ENCODE results near the gene CHAF1B. TPM values are rescaled to one million over a fixed set of nuclear protein-coding genes. Genes with fewer than 3 reads are reported as not detected.

CHAF1B gene
- total RNA-seq, 2 experiments from 2014 or later: 9.9 to 24.0 TPM

GRCh38 chr21:36428761-36429432, 43.7 kb downstream of the CHAF1B start:
- Histone ChIP-seq H3K4me2 (ENCODE audit: low read length) (no peak overlapping the region), H3K9me3 (ENCODE audit: low read length) (no peaks in the 10 kb centered on the region), H4K20me1 (ENCODE audit: insufficient read depth, low read length) (no peaks in the 10 kb centered on the region), H3K36me3 (ENCODE audit: insufficient read depth, low read length) (no peaks in the 10 kb centered on the region), H3K4me3 (ENCODE audit: low read depth, low read length, poor library complexity, severe bottlenecking) (no peak overlapping the region), H3K27ac (ENCODE audit: low read depth, low read length, poor library complexity, severe bottlenecking) (no peak overlapping the region), H3K9me2 (ENCODE audit: insufficient read depth, low read length) (no peaks in the 10 kb centered on the region), H3K79me2 (ENCODE audit: insufficient read depth, low read depth, low read length) (no peaks in the 10 kb centered on the region), H3K4me1 (ENCODE audit: insufficient read depth, low read length, poor library complexity, severe bottlenecking) (no peaks in the 10 kb centered on the region), H2AFZ (ENCODE audit: low read length) (no peak overlapping the region)
- ChIA-PET POLR2A (interaction anchor here (1.0 kb wide), 1 partner anchor 47 kb away, joined by 3 read pairs; no protein-coding TSS in a partner anchor), CTCF (ENCODE audit: unreplicated experiment) (interaction anchor here (0.5 to 0.6 kb wide), 2 partner anchors 36 to 345 kb away, joined by 3 to 6 read pairs; no protein-coding TSS in a partner anchor)
- intact Hi-C loops (cut with micrococcal nuclease; ENCODE audit: unreplicated experiment): no loop called here
- no TSS peak for BruUV-seq (replicated peaks)
- no peak for DNase-seq (ENCODE audit: low spot score)
- TF ChIP-seq CTCF (conservative IDR thresholded peaks at IDR 0.05; ENCODE audit: low read length): no peak
- TF ChIP-seq EZH2phosphoT487 (IDR thresholded peaks at IDR 0.05; ENCODE audit: borderline replicate concordance, low read depth, low read length): no peak

GRCh38 chr21:36429947-36430546, 44.9 kb downstream of the CHAF1B start:
- Histone ChIP-seq H3K79me2 (ENCODE audit: insufficient read depth, low read depth, low read length) (no peaks in the 10 kb centered on the region), H2AFZ (ENCODE audit: low read length) (no peak overlapping the region), H3K4me3 (ENCODE audit: low read depth, low read length, poor library complexity, severe bottlenecking) (no peak overlapping the region), H4K20me1 (ENCODE audit: insufficient read depth, low read length) (no peaks in the 10 kb centered on the region), H3K4me1 (ENCODE audit: insufficient read depth, low read length, poor library complexity, severe bottlenecking) (no peaks in the 10 kb centered on the region), H3K9me3 (ENCODE audit: low read length) (no peaks in the 10 kb centered on the region), H3K27ac (ENCODE audit: low read depth, low read length, poor library complexity, severe bottlenecking) (no peak overlapping the region), H3K36me3 (ENCODE audit: insufficient read depth, low read length) (no peaks in the 10 kb centered on the region), H3K4me2 (ENCODE audit: low read length) (no peak overlapping the region), H3K9me2 (ENCODE audit: insufficient read depth, low read length) (no peaks in the 10 kb centered on the region)
- CTCF ChIA-PET (ENCODE audit: unreplicated experiment): interaction anchor here (0.5 to 0.6 kb wide), 2 partner anchors 9 to 35 kb away, joined by 3 read pairs; no protein-coding TSS in a partner anchor
- no peak for DNase-seq (ENCODE audit: low spot score)
- TF ChIP-seq EZH2phosphoT487 (IDR thresholded peaks at IDR 0.05; ENCODE audit: borderline replicate concordance, low read depth, low read length) (no peak), CTCF (conservative IDR thresholded peaks at IDR 0.05; ENCODE audit: low read length) (no peak)
- POLR2A ChIA-PET: interaction anchor here (0.6 to 1.0 kb wide), 3 partner anchors 10 to 480 kb away, joined by 3 read pairs; no protein-coding TSS in a partner anchor
- intact Hi-C loops (cut with micrococcal nuclease; ENCODE audit: unreplicated experiment): no loop called here
- no TSS peak for BruUV-seq (replicated peaks)

- Histone ChIP-seq H3K79me2 (ENCODE audit: insufficient read depth, low read depth, low read length) (no peaks in the 10 kb centered on the region), H3K9me2 (ENCODE audit: insufficient read depth, low read length) (no peaks in the 10 kb centered on the region), H3K36me3 (ENCODE audit: insufficient read depth, low read length) (no peaks in the 10 kb centered on the region), H3K27ac (ENCODE audit: low read depth, low read length, poor library complexity, severe bottlenecking) (no peak overlapping the region), H2AFZ (ENCODE audit: low read length) (no peak overlapping the region), H3K4me3 (ENCODE audit: low read depth, low read length, poor library complexity, severe bottlenecking) (no peak overlapping the region), H4K20me1 (ENCODE audit: insufficient read depth, low read length) (no peaks in the 10 kb centered on the region), H3K4me2 (ENCODE audit: low read length) (no peak overlapping the region), H3K9me3 (ENCODE audit: low read length) (no peaks in the 10 kb centered on the region), H3K4me1 (ENCODE audit: insufficient read depth, low read length, poor library complexity, severe bottlenecking) (no peaks in the 10 kb centered on the region)
- no peak for TF ChIP-seq EZH2phosphoT487 (IDR thresholded peaks at IDR 0.05; ENCODE audit: borderline replicate concordance, low read depth, low read length)
- no peak for TF ChIP-seq CTCF (conservative IDR thresholded peaks at IDR 0.05; ENCODE audit: low read length)
- POLR2A ChIA-PET: no interaction called here
- CTCF ChIA-PET (ENCODE audit: unreplicated experiment): no interaction called here
- BruUV-seq (replicated peaks): no TSS peak
- intact Hi-C loops (cut with micrococcal nuclease; ENCODE audit: unreplicated experiment): no loop called here
- no peak for DNase-seq (ENCODE audit: low spot score)
Observed at GRCh38 chr21:36430841-36431240, 45.6 kb downstream of the CHAF1B start.
